GM18517 (cell line): ENCODE results near the gene TRIM71.
"Not testable (repeated sequence)": the region's sequence is repeated elsewhere in the genome, so short reads cannot be mapped to it uniquely, and the experiment has no call there.

ENCODE experiments used
- ATAC-seq: cut with Tn5 transposase; IDR thresholded peaks from one replicate; pipeline ENCODE4 v1.9.1; 2021; ENCODE audit warnings: mild to moderate bottlenecking, moderate library complexity; ENCODE audit not compliant: unreplicated experiment

The TRIM71 gene

DNA sequence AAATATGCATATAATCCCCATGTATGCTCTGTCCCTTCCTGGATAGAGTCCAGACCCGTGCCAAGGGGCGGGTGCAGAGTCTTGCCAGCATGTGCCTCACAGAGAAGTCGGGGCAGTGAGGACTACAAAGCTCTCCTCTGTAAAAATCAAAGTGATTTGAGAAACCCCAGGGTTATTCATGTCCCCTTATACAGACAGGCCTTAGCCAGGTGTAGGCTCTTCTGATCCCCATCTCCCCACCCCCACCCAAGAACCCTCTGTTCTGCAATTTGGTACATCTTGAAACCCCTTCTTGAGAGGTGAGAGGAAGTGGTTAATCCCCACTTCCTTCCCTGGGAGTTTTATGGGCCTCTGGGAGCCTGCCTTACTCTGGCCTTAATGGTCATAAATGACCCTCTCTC, 24.7 kb downstream of the TRIM71 start:
- ATAC-seq: no peak

DNA sequence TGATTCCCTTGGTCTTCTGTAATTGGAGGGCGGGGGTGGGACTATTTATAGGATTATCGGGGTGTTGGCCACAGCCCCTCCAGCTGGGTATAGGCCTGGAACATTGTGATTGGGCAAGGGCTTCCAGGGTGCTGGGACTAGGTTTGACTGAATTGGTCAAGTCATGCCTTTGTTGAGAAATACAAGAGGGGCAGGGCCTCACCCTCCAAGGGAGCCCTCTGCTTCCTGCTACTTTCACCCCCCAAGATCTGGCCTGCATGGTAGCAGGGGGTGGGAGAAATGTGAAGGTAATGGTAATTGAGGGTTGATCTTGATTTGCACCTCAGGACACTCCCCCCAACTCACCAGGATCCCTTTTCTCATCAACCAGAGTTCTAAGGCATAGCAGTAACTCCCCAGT, 25.2 kb downstream of the TRIM71 start:
- ATAC-seq: no peak

- ATAC-seq: no peak
Observed at GRCh38 chr3:32843510-32844321, 25.9 kb downstream of the TRIM71 start.

- no peak for ATAC-seq
Observed at GRCh38 chr3:32844322-32844654, 26.5 kb downstream of the TRIM71 start.

DNA sequence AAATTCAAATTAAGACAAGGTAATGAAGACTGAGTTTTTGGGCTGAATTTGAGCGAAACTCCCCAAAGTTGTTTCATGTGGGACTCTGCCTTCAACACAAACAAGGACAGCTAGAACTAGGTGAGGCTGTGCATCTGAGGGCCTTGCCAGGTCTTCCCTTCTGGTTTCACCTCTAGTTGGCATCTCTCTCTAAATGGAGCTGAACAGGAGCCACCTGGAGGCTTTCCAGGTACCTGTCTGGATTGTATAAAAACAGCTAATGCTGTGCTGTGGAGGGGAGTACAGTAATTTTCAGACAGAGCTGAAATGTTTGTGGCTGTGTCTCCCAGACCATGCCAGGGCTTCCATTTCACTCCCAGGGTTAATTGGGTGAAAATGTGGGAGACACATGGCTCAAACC, 27.1 kb downstream of the TRIM71 start:
- ATAC-seq: no peak

DNA sequence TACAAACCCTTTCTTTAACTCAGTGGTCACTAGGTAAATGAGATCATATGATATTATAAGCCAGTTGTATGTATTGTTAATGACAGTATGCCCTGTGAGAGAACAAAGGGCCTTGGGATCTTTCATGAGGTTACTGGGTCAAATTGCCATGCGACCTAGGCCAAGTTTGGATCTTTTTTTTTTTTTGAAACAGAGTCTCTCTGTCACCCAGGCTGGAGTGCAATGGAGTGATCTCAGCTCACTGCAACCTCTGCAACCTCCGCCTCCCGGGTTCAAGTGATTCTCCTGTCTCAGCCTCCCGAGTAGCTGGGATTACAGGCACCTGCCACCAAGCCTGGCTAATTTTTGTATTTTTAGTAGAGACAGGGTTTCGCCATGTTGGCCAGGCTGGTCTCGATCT, 27.7 kb downstream of the TRIM71 start:
- ATAC-seq: not testable (repeated sequence)

- not testable (repeated sequence) for ATAC-seq
Observed at GRCh38 chr3:32847045-32847444, 29.2 kb downstream of the TRIM71 start.

DNA sequence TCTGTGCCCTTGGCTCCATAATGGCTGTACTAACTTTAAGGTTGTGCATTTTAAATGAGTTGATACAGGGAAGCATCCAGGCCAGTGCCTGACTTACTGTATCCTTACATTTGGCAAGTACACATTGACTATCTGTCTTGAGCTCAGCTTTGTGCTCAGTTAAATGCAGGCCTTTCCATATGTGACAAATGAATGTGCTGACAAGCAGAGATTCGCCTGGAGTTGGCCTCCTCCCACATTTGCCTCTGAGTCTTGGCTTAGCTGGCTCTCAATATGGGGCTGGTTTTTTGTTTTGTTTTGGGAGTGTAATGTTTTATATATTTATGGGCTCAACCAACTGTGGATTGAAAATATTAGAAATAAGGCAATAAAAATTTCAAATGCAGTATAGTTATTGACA, 29.7 kb downstream of the TRIM71 start:
- ATAC-seq: no peak

DNA sequence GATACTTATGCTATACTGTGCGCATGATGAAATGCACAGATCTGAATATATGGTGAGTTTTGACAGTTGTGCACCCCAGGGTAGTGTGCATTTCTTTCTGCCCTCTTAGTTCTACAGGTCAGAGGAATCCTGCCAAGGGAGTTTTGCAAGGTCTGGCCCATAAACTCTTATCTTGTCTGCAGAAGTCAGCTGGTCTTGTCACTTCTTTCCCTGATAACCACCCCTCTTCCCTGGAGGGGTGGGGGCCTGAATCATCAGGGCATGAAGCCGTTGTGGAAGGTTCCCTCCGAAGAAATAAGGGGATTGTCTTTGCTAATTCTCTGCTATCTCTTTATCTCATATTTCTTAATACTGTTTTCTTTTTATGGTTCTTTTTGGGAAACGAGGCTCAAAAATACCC, 30.4 kb downstream of the TRIM71 start:
- ATAC-seq: no peak

- no peak for ATAC-seq
Observed at GRCh38 chr3:32849046-32849445, 31.2 kb downstream of the TRIM71 start.

- no peak for ATAC-seq
Observed at GRCh38 chr3:32850226-32850625, 32.4 kb downstream of the TRIM71 start.

DNA sequence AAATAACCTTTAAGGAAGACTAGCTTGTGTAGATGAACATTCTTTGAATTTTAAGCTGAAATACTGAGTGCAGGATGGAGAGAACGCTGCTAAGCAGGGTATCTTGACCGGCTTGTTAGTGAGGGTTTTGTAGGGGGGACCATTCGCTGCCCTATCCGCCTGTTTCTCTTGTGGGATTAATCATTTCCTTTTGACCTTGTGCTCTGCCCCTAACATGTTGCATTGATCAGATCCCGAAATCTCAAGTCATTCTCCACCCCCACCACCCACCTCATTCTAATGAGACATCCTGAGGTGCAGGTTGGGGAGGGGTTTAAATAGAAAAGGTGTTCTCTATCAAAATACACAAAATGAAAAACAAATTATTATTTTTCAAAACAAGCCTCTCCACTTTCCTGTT, 32.8 kb downstream of the TRIM71 start:
- ATAC-seq: no peak

DNA sequence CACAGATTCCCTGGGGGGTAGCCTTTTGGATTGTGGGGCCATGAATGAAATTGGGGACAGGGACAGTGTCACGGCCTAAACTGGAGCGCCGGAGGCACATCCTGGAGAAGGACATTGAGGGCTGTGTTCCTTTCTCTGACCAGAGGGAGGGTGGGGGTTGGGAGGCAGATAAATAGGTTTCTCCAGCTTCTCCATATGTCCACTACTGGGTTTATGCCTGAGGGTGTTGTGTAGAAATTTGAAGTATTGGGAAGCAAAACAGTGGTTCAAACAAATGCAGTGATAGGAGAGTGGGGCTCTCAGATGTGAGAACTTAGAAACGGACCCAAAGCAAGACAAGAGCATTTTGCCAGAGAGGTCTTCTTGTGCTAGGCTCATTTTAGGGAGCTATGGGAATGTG, 34.3 kb downstream of the TRIM71 start:
- ATAC-seq: no peak

GRCh38 chr3:32855350-32855953, 37.7 kb downstream of the TRIM71 start:
- no peak for ATAC-seq

- ATAC-seq: no peak
Observed at GRCh38 chr3:32856355-32856889, 38.6 kb downstream of the TRIM71 start.

- no peak for ATAC-seq
Observed at GRCh38 chr3:32856901-32857507, 39.2 kb downstream of the TRIM71 start.

DNA sequence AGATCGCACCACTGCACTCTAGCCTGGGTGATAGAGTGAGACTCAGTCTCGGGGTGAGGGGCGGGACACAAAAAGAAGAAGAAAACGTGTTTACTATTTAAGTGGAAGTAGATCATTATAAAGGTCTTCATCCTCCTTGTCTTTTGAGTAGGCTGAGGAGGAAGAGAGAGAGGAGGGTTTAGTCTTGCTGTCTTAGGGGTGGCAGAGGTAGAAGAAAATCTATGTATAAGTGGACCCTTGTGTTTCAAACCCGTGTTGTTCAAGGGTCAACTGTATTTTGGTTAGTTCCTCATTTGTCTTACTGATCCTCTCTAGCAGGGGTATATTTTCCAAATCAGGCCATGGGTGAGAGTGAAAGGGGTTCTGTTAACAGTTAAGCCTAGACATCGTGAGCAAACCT, 40.1 kb downstream of the TRIM71 start:
- ATAC-seq: no peak

- no peak for ATAC-seq
Observed at GRCh38 chr3:32859604-32860237, 41.9 kb downstream of the TRIM71 start.

DNA sequence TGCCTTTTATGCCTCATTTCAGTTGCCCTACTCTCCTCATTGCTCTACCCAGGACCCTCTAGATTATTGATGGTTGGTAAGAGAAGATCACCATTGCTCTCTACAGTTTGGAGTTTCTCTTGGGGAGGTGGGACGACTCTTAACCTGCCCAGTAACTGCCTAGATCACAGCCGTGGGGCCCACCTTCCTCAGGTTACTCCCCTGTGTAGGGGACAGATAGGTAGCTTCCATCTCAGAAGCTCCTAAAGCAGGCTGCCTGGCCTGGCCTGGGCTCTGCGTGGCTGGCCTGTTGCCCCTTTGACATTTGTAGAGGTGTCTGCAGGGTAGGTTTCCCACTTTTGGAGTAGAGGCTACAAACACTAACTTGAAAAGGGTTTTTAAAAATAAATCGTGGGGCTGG, 42.7 kb downstream of the TRIM71 start:
- no peak for ATAC-seq

DNA sequence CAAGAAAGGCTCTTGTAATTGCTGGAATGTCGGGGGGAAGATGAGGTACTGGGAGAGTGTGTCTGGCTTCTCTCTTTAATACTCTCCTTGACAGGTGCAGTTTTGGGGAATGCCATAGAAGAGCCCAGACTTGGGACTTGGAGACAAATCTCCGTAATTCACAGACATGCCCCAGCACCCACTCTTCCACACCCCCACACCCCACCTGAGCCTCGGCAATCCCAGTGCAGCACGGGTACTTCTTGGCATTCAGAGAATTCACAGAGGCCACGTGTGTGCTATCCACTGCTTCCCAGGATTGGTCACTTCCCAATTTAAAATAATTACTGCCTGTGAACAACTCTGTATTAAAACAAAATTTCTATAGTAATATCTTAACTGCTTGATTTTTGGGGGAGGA, 43.9 kb downstream of the TRIM71 start:
- ATAC-seq: no peak

DNA sequence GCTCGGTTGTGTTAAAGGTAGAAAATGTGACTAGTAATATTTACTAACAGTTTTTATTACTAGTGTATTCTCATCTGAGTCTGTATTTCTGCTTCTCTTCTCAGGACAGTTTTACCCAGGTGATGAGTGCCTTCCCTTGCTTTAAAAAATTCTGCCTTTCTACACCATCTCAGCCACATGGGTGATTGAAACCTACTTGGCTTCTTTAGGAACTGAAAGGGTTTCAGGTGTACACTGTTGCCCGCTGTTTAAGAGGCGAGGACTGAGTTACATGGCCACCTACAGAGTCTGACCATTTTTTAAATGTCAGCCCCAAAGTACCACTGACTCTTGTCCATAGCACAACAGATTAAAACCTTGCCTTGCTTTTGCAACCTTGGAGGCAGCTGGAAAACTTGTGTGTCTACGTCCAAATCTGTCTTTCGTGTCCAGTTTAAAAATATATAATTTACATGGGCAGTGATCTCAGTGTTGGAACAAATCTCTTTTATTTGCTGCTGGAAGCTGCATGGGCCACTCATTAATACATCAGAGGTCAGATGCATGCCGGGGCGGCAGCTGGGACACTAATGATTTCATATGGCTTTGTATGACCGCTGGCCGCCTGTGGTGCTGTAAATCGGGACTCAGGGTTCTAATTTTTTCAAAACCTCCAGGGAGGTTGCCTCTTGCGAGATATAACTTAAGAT, 44.6 kb downstream of the TRIM71 start:
- ATAC-seq: no peak
